Measurements from ENCODE around the gene TMTC2.
"Not testable (repeated sequence)": the region's sequence is repeated elsewhere in the genome, so short reads cannot be mapped to it uniquely, and the experiment has no call there.

TMTC2 gene

GRCh38 chr12:82728710-82729109 is 42.0 kb downstream of the TMTC2 start:
- no peak for DNase-seq

GRCh38 chr12:82730953-82731459 is 44.3 kb downstream of the TMTC2 start:
- no peak for DNase-seq

GRCh38 chr12:82740129-82741000 is 53.7 kb downstream of the TMTC2 start:
- peak; percentile 93 for DNase-seq

- DNase-seq: no peak
Measured at GRCh38 chr12:82745063-82745674, 58.5 kb downstream of the TMTC2 start.

GRCh38 chr12:82745807-82746206 is 59.1 kb downstream of the TMTC2 start:
- no peak for DNase-seq

- DNase-seq: peak; percentile 51
Measured at GRCh38 chr12:82746668-82747067, 60.0 kb downstream of the TMTC2 start.

- DNase-seq: no peak
Measured at GRCh38 chr12:82749015-82749414, 62.3 kb downstream of the TMTC2 start.

GRCh38 chr12:82754856-82755255 is 68.2 kb downstream of the TMTC2 start:
- no peak for DNase-seq

GRCh38 chr12:82756303-82756702 is 69.6 kb downstream of the TMTC2 start:
- DNase-seq: no peak

GRCh38 chr12:82757059-82757458 is 70.4 kb downstream of the TMTC2 start:
- DNase-seq: no peak

GRCh38 chr12:82757656-82758055 is 71.0 kb downstream of the TMTC2 start:
- DNase-seq: no peak

GRCh38 chr12:82758749-82759330 is 72.1 kb downstream of the TMTC2 start:
- no peak for DNase-seq

GRCh38 chr12:82760423-82760822 is 73.7 kb downstream of the TMTC2 start:
- no peak for DNase-seq

- not testable (repeated sequence) for DNase-seq
Measured at GRCh38 chr12:82765206-82765605, 78.5 kb downstream of the TMTC2 start.

GRCh38 chr12:82765971-82766705 is 79.4 kb downstream of the TMTC2 start:
- DNase-seq: peak; percentile 18

GRCh38 chr12:82774666-82775065 is 88.0 kb downstream of the TMTC2 start:
- DNase-seq: no peak

- DNase-seq: no peak
Measured at GRCh38 chr12:82780517-82780916, 93.8 kb downstream of the TMTC2 start.

GRCh38 chr12:82781309-82781997 is 94.7 kb downstream of the TMTC2 start:
- no peak for DNase-seq

GRCh38 chr12:82783435-82783834 is 96.7 kb downstream of the TMTC2 start:
- no peak for DNase-seq

- DNase-seq: peak; percentile 11
Measured at GRCh38 chr12:82787016-82787415, 100.3 kb downstream of the TMTC2 start.

- no peak for DNase-seq
Measured at GRCh38 chr12:82788594-82788993, 101.9 kb downstream of the TMTC2 start.

- no peak for DNase-seq
Measured at GRCh38 chr12:82789674-82790073, 103.0 kb downstream of the TMTC2 start.
